Duodenal mucosa (tissue), 2 donors: ENCODE results near the gene TOR2A.

Experiments
- H3K27ac ChIP-seq: one replicate; pipeline ENCODE4 v1.7.0; 2013; ENCODE audit warnings: low read depth, low read length
- H3K27me3 ChIP-seq, 2 donors: one replicate each; pipeline ENCODE4 v1.7.0; 2013; ENCODE audit warnings: low read length in 2 of 2, control low read depth in 1 of 2; ENCODE audit not compliant: insufficient read depth in 2 of 2, control insufficient read depth in 1 of 2
- H3K36me3 ChIP-seq, 2 donors: one replicate each; pipeline ENCODE4 v1.7.0; 2013; ENCODE audit warnings: low read length in 2 of 2, control low read depth in 1 of 2; ENCODE audit not compliant: insufficient read depth in 2 of 2, control insufficient read depth in 1 of 2
- H3K4me1 ChIP-seq, 2 donors: one replicate each; pipeline ENCODE4 v1.7.0; 2013; ENCODE audit warnings: low read length in 2 of 2, control low read depth in 1 of 2; ENCODE audit not compliant: insufficient read depth in 2 of 2, control insufficient read depth in 1 of 2
- H3K4me3 ChIP-seq, 2 donors: one replicate each; pipeline ENCODE4 v1.7.0; 2013; ENCODE audit warnings: low read length in 2 of 2, low read depth in 1 of 2
- H3K9ac ChIP-seq, 2 donors: one replicate each; pipeline ENCODE4 v1.7.0; 2013; ENCODE audit warnings: low read length in 2 of 2, low read depth in 1 of 2
- H3K9me3 ChIP-seq, 2 donors: one replicate each; pipeline ENCODE4 v1.7.0; 2013; ENCODE audit warnings: low read length in 2 of 2, control low read depth in 1 of 2; ENCODE audit not compliant: control insufficient read depth in 1 of 2

The TOR2A gene

GRCh38 chr9:127731938-127732337 lies 3.2 kb downstream of the TOR2A start:
- Histone ChIP-seq H3K36me3 (peaks cover 0 to 8% of the 10 kb centered on the region in 2 donors), H3K9ac (no peak overlapping the region), H3K27me3 (no peaks in the 10 kb centered on the region), H3K27ac (no peak overlapping the region), H3K4me1 (peaks cover 7 to 18% of the 10 kb centered on the region in 2 donors), H3K4me3 (no peak overlapping the region), H3K9me3 (no peaks in the 10 kb centered on the region)

- no peak overlapping the region for H3K27ac ChIP-seq
- H3K4me1 ChIP-seq = peaks cover 7 to 17% of the 10 kb centered on the region in 2 donors
- peaks cover 0 to 8% of the 10 kb centered on the region in 2 donors for H3K36me3 ChIP-seq
- no peak overlapping the region for H3K9ac ChIP-seq
- H3K9me3 ChIP-seq = no peaks in the 10 kb centered on the region
- H3K27me3 ChIP-seq = no peaks in the 10 kb centered on the region
- no peak overlapping the region for H3K4me3 ChIP-seq
These were observed 4.2 kb downstream of the TOR2A start for GRCh38 chr9:127730799-127731410.

GRCh38 chr9:127730262-127730661 lies 4.8 kb downstream of the TOR2A start:
- Histone ChIP-seq H3K36me3 (peaks cover 0 to 8% of the 10 kb centered on the region in 2 donors), H3K27ac (no peak overlapping the region), H3K4me3 (no peak overlapping the region), H3K9ac (no peak overlapping the region), H3K27me3 (no peaks in the 10 kb centered on the region), H3K9me3 (no peaks in the 10 kb centered on the region), H3K4me1 (peaks cover 7 to 11% of the 10 kb centered on the region in 2 donors)

GRCh38 chr9:127729522-127730256 lies 5.4 kb downstream of the TOR2A start:
- Histone ChIP-seq H3K27me3 (no peaks in the 10 kb centered on the region), H3K9me3 (no peaks in the 10 kb centered on the region), H3K27ac (no peak overlapping the region), H3K4me3 (no peak overlapping the region), H3K4me1 (peaks cover 7 to 11% of the 10 kb centered on the region in 2 donors), H3K9ac (no peak overlapping the region), H3K36me3 (peaks cover 0 to 8% of the 10 kb centered on the region in 2 donors)

- Histone ChIP-seq H3K4me1 (peaks cover 0 to 2% of the 10 kb centered on the region in 2 donors), H3K4me3 (no peak overlapping the region), H3K9me3 (no peaks in the 10 kb centered on the region), H3K36me3 (peaks cover 0 to 8% of the 10 kb centered on the region in 2 donors), H3K9ac (no peak overlapping the region), H3K27me3 (no peaks in the 10 kb centered on the region), H3K27ac (no peak overlapping the region)
These were observed 6.3 kb downstream of the TOR2A start for GRCh38 chr9:127728808-127729207.

- Histone ChIP-seq H3K9me3 (no peaks in the 10 kb centered on the region), H3K36me3 (peaks cover 0 to 5% of the 10 kb centered on the region in 2 donors), H3K27ac (no peak overlapping the region), H3K27me3 (no peaks in the 10 kb centered on the region), H3K4me3 (no peak overlapping the region), H3K4me1 (peaks cover 0 to 5% of the 10 kb centered on the region in 2 donors), H3K9ac (no peak overlapping the region)
These were observed 8.2 kb downstream of the TOR2A start for GRCh38 chr9:127726871-127727270.

GRCh38 chr9:127724012-127724411 lies 11.1 kb downstream of the TOR2A start:
- H3K4me3 ChIP-seq = no peak overlapping the region

GRCh38 chr9:127723444-127723843 lies 11.7 kb downstream of the TOR2A start:
- no peaks in the 10 kb centered on the region for H3K9me3 ChIP-seq
- H3K36me3 ChIP-seq = no peaks in the 10 kb centered on the region
- no peak overlapping the region for H3K9ac ChIP-seq
- no peaks in the 10 kb centered on the region for H3K27me3 ChIP-seq
- H3K4me3 ChIP-seq = no peak overlapping the region
- H3K4me1 ChIP-seq = peaks cover 0 to 6% of the 10 kb centered on the region in 2 donors
- H3K27ac ChIP-seq = no peak overlapping the region

More at GRCh38 chr9:127724012-127724411, 11.1 kb downstream of the TOR2A start:
- Histone ChIP-seq H3K4me1 (peaks cover 0 to 6% of the 10 kb centered on the region in 2 donors), H3K36me3 (no peaks in the 10 kb centered on the region), H3K27ac (no peak overlapping the region), H3K9me3 (no peaks in the 10 kb centered on the region), H3K9ac (no peak overlapping the region), H3K27me3 (no peaks in the 10 kb centered on the region)

- H3K4me3 ChIP-seq = no peak overlapping the region
- peaks cover 0 to 6% of the 10 kb centered on the region in 2 donors for H3K4me1 ChIP-seq
- no peaks in the 10 kb centered on the region for H3K9me3 ChIP-seq
- H3K36me3 ChIP-seq = no peaks in the 10 kb centered on the region
- H3K27me3 ChIP-seq = no peaks in the 10 kb centered on the region
- H3K27ac ChIP-seq = no peak overlapping the region
- H3K9ac ChIP-seq = no peak overlapping the region
These were observed 12.1 kb downstream of the TOR2A start for GRCh38 chr9:127723013-127723412.

- no peaks in the 10 kb centered on the region for H3K9me3 ChIP-seq
- H3K9ac ChIP-seq = no peak overlapping the region
- no peak overlapping the region for H3K27ac ChIP-seq
These were observed 12.9 kb downstream of the TOR2A start for GRCh38 chr9:127722055-127722745.

More at GRCh38 chr9:127722055-127722745, 12.9 kb downstream of the TOR2A start:
- Histone ChIP-seq H3K36me3 (no peaks in the 10 kb centered on the region), H3K4me3 (no peak overlapping the region), H3K4me1 (peaks cover 0 to 6% of the 10 kb centered on the region in 2 donors), H3K27me3 (no peaks in the 10 kb centered on the region)
